ENCODE results near the gene SLC44A3.
A peak's percentile ranks its signal among the peaks of the same experiment; 100 is the strongest.

Gene SLC44A3, protein sequence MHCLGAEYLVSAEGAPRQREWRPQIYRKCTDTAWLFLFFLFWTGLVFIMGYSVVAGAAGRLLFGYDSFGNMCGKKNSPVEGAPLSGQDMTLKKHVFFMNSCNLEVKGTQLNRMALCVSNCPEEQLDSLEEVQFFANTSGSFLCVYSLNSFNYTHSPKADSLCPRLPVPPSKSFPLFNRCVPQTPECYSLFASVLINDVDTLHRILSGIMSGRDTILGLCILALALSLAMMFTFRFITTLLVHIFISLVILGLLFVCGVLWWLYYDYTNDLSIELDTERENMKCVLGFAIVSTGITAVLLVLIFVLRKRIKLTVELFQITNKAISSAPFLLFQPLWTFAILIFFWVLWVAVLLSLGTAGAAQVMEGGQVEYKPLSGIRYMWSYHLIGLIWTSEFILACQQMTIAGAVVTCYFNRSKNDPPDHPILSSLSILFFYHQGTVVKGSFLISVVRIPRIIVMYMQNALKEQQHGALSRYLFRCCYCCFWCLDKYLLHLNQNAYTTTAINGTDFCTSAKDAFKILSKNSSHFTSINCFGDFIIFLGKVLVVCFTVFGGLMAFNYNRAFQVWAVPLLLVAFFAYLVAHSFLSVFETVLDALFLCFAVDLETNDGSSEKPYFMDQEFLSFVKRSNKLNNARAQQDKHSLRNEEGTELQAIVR
- 0 to 1.9 (median 0) reads per million in 17 experiments for total RNA-seq

DNA sequence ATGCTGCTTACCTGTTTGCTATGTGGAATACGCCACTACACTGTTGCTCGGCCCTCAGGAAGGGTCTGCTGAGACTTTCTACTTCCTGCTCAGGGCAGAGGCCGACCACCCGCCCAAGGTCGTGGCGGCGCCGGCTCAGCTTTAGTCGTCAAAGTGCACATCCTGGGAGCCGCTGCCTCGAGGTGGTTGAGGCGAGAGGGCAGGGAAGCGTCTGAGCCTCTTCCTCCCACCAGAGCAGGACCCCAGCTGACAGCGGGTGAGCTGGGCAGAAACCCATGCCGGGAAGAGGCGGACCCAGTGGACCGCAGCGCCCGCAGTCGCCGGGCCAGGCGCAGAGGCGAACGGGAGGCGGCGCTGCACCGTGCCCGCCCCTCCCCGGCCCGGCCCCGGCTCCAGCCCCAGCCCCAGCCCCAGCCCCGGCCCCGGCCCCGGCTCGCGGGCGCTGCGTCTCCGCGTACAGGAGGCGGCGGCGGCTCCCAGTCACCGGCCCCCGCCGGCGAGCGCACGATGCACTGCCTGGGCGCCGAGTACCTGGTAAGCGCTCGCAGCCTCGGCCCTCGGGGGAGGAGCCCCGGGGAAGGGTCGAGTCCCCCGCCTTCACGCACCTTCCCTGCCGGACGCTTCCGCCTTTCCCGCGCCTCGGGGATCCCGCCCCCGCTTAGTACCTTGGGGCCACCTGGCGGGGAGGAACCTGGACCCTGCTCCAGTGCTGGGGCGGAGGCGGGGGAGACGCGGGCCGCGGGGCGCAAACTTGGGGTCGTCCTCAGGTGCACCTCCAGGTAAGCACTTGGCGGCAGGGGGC lies at the start of gene SLC44A3:
Gene SLC44A3, plus strand, starts transcription at position 413 of the 802 bp plus-strand sequence. Its CDS starts 95 bp downstream, at position 508.
- peak; percentile 17 to 64 (median 48) for DNase-seq

DNA sequence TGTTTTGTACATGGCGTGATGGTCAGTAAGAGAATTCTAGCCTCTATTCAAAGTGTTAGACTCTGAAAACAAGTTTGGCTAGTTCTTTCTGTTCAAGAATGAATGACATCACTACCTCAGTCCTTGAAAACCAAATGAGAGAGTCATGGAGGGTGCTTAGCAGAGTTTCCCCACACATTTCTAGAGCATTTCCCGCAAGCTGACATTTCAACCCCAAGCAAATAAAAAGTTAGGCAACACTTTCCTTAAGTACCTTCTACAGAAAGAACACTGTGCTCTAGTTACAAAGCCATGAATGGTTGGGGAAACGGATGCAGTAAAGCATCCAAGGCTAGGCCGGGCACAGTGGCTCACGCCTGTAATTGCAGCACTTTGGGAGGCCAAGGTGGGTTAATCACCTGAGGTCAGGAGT lies 47.9 kb upstream of the SLC44A3 start:
- peak in 1 of 4 experiments; percentile 28 for DNase-seq

DNA sequence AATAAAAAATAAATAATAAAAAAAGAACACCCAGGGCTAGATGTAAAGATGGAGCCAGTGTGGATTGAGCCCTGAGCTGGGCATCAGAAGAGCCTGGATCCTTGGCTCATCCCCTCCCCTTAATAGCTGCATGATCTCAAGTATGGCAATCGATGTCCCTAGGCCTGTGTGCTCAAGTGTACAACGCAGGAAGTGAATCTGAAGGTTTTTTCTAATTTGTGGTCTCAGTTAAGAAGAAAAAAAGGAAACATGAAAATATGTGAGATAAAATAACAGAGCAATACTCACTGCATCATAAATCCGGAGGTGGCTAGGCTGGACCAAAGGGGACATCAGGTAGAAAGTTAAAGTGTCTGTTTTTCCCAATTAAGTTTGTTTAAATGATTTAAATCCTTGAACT lies 47.3 kb upstream of the SLC44A3 start:
- DNase-seq = peak in 1 of 4 experiments; percentile 37

DNA sequence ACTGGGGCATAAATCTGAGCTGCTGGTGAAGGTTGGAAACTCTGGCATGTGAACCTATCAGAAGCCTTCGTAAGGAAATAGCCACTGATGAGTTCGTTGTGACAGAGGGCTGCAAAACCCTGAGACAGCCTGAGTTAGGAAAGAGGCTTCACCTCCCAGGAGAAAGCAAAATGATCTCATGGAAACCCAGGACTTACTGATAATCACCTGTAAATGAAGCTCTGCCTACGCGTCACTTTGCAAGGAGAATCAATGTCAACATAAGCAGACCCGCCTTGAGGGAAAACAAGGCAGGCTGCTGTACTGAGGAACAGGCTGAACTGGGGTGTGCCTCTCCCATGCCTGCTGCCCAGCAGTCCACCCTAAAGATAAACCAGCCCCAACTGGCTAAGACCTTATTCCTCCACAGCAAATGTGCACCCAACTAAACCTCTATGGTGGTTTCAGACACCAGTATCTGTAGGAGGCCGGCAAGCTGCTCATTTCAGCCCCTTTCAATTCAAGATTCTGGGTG lies 46.8 kb upstream of the SLC44A3 start:
- DNase-seq = no peak

DNA sequence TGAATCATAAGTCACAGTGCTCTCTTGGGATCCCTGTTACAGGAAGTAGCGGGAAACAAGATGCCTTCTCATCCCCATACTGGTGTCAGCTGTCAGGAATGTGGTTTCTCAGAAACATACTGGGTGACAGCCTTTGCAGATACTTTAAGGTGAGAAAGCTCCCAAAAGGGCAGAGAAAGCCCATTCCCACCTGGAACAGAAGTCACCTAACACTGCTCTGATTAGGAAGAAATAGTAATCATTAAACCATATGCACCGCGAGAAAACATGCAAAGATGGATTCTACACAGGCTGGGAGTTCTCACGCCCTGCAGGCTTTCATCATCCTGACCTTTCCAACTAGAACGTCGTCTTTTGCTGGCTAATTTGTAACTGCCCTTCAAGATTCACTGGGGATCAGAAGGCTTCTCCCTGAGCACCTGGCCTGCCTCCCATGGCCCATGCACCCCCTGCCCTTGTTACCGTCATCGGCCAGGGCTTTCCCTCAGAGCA lies 46.2 kb upstream of the SLC44A3 start:
- no peak for DNase-seq

DNA sequence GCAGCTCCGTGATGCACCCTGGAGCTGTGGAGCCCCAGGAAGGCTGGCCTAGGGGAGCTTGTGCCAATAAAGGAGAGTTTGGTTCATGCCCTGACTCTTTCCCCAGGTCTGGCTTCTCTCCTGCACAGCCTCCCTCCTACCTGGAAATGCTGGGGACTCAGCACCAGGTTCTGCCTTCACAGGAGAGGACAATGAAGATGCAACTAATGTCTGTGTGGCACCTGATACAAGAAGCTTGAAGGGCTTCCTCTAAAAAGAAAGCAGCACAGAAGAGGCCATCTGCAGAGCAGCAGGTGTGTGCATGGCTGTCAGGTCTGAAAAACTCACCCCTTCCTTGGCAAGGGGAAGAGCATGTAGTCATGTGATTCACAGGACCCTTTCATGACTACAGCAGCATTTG lies 43.7 kb upstream of the SLC44A3 start:
- no peak for DNase-seq

DNA sequence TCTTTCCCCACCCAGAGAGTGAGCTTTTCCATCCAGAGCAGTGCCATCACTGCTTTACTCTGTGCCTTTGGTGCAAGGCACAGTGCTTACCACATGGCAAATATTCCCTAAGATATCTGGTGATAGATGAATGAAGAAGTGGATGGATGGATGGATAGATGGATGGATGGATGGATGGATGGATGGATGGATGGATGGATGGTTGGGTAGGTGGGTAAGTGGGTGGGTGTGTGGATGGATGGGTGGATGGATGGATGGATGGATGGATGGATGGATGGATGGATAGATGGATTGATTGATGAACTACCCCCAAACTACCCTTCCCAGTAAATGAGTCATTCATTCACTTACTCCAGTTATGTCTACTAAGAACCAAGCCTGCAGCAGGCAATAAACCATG lies 42.9 kb upstream of the SLC44A3 start:
- no peak for DNase-seq

DNA sequence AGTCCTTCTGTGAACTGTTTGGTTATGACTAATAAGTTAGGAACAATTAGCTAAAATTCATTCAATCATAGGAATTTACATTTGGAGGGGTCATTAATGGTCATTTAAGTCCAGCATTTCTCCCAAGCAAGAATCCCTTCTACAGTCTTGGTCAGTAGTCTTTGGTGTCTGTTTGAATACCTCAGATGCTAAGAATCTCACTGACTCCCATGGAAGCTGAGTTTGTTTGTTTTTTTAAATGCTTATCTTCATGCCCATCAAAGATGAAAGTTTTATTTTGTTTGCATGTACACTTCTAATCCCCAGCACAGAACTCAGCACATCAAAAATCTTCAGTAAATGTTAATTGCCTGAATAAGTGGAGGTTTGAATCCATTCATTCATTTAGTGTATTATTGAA lies 41.3 kb upstream of the SLC44A3 start:
- no peak for DNase-seq

DNA sequence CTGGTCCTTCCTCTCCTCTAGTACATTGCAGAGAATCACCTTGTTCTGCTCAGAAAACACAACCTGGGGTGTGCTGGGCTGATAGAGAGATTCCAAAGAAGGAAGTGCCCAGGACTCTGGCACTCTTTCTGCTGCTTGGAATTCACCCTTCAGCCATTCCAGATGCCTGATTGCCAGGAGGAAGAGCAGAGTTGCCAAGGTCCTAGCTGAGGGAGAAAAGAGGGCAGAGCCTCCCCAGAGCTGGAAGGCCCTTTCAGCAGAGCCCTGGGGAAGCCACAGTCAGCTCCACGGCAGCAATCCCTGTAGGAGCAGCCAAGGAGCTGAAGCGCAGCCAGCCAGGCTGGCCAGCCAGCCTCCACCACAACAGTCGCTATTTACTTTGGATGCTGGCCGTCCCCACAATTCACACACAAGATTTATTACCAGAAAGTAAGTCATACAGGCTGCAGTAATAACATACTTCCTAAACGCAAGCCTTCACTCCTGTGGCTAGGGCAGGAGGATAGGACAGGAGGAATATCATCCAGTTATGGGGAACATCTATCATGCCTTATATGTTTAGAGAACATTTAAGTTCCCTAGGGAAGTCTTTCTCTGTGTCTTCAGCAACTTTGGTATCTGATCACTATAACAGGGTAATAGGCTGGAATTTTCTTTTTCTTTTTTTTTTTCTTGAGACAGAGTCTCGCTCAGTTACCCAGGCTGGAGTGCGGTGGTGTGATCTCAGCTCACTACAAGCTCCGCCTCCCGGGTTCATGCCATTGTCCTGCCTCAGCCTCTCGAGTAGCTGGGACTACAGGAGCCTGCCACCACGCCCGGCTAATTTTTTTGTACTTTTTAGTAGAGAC lies 36.6 kb upstream of the SLC44A3 start:
- DNase-seq = no peak

DNA sequence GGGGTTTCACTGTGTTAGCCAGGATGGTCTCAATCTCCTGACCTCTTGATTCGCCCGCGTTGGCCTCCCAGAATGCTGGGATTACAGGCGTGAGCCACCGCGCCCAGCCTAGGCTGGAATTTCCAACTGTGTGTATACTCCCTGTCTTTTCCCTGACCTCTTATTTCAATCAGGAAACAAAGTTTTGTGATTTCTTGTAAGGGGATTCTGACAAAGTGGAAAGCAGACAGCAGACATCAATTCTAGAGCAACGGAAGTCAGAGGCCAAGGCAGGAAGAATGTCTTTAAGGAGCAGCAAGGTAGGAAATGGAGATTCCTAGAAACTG lies 36.0 kb upstream of the SLC44A3 start:
- no peak for DNase-seq

DNA sequence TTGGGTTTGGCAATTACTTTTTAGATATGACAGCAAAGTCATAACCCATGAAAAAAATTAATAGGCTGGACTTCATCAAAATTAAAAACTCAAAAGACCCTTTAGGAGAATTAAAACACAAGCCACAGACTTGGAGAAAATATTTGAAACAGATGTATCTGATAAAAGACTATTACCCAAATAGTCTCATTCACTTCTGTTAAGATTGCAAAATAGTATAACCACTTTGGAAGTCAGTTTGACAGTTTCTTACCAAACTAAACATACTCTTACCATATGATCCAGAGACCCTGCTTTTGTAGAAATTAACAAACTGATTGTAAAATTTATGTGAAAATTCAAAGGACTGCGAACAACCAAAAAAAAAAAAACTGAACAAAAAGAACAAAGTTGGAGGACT lies 32.5 kb upstream of the SLC44A3 start:
- no peak for DNase-seq

DNA sequence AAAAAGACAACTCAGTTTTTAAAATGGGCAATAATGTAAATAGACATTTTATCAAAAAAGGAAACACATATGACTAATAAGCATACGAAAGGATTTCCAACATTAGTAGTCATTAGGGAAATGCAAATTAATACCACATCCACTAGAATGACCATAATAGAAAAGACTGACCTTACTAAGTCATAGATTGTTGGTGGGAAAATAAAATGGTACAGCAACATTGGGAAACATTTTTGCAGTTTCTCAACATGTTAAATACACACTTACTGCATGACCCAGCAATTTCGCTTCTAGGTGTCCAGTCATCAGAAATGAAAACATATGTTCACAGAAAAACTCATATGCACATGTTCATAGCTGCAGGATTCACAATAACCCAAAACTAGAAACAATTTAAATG lies 29.9 kb upstream of the SLC44A3 start:
- DNase-seq = peak in 2 of 4 experiments; percentile 42 to 50

DNA sequence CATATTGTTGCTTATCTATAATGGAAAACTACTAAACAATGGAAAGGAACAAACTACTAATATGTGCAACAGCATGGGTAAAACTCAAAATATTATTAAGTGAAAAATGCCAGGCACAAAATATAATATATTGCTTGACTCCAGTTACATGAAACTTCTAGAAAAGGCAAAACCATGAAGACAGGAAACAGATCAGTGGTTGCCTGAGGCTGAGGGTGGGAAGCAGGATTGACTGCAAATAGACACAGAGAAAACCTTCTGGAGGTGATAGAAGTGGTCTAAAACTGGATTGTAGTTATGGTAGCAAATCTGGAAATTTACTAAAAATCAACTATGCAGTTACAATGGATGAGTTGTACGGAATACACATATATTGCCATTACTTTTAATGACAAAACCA lies 29.5 kb upstream of the SLC44A3 start:
- DNase-seq = no peak

DNA sequence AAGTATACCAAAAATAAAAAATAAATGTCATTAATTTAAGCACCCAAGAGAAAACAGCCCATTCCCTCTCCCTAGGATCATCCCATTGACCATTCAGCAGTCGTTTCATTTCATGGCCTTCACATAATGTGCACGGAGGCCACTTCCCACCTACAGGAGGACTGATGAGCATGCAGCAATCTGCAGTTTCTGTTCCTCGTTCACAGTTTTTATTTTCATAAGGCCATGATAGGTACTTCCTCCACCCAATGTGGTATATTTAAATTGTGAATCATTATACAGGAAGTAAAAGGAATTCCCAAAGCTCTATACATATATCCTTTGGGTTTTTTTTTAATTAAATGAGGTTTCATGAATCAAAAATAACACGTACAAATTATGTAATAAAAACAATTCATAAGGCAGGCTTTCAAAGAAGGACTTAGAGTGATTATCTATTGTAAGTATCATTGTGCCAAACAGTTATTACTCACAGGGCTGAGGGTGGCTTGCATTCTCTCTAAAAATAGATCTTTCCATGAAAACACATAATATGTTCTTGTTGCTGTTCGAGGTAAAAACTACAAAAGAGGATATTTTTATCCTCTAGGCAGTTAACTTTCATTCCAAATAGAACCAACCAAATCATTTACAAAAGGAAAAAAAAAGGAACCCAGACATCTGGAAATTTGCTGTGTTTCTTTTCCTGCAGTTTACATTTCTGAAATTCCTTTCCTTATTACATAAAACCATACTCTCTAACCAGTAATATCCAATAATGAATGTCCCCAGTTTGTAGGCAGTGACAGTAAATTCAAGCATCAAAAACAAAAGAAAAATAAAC lies 27.5 kb upstream of the SLC44A3 start:
- DNase-seq = peak; percentile 73 to 93 (median 84)

DNA sequence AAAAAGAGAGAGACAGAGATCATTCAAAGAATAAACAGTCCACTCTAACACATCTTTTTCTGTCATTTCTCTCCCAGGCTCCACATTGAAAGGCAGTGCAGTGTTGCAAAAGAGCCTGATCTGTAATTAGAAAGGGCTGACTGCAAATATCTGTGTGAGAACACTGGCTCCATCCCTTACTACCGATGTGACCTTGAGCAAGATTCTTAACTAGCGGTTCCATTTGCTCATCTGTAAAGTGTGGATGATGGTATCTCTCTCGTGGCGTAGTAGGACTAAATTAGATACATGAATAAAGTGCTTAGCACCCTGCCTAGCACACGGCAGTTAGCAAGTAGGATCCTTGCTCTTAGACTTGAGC lies 26.9 kb upstream of the SLC44A3 start:
- DNase-seq = peak; percentile 38 to 65 (median 52)

DNA sequence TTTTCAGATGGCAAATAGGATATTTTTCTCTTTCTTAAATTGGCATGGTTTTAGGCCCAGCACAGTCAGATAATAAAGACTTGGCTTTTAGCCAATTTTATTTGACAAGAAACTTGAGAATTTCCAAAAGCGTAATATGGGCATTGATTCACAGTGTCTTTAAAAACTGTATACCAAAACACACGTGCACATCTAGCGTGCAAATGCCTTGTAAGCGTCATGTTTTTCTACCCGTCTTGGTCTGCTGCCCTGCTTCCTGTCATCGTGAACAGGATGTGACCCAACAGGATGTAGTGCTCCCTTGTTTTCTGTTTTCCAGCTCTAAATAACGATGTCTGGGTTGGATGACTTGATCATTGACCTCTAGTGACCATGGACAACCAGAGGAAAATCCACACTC lies 24.7 kb upstream of the SLC44A3 start:
- DNase-seq = peak; percentile 30 to 53 (median 41)

DNA sequence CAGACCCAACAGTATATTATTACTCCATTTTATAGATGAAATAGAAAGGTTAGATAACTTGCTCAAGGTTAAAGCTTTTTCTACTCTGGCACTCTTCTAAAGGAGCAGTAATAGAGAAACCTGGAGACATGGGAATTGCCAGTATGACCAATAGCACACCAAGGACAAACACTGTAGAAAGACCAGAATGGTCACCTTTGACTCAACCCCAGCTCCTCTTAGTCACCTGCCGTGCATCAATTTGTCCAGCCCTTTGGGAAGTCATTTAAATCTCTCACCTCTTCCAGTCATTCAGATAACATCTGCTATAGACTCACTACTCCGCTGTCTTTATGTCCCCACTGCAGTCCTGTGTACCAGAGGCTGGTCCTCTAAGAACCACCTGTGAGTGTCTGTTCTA lies 23.9 kb upstream of the SLC44A3 start:
- DNase-seq = no peak

DNA sequence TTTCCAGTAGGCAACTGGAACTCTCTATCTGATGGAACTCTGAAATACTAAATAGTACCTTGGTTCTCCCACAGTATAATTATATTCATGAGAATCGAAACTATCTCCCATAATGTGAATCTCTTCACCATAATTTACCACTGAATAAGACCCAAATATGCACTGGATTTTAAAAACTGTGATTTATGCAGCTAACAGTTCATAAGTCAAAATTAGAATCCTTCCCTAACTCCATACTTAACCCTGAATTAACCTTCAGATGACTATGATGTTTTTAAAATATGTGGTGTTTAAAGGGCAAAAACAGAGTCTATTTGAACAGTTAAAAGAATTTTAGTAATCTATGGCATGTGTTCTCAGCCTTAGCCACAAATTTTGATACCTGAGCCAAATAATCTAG lies 22.9 kb upstream of the SLC44A3 start:
- no peak for DNase-seq

DNA sequence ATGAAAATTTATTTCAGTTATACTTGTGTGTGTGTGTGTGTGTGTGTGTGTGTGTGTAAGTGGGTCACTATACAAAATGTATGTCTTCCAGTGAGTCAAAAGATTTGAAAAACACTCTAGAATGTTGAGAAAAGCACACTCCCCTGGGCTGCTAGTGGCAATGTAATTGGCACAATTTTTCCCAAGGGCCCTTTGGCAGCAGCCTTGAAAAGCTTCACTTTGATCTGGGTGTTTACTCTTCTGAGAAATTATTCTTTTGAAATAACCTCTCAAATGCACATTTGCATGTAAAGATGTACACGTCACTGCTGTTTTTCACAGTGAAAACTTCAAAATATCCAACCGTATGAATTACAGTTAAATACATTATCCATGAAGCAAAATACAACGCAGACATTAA lies 22.1 kb upstream of the SLC44A3 start:
- DNase-seq = no peak

DNA sequence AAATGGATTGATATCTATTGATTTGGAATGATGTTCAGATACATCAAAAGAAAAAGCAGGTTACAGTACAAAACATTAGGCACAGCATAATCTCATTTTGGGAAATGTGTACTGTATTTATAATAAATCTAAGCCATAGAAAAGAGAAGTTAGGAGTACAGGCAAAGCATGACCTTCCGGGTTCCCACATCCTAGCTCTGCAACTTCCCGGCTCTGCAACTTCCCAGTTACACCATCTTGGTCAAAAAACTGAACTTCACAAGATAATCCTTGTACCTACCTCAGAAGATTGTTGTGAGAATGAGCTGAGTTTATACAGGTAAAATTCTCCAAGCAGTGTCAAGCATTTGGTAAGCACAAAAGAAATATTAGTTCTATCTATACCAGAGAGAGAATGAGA lies 21.7 kb upstream of the SLC44A3 start:
- DNase-seq = peak; percentile 65 to 85 (median 80)

DNA sequence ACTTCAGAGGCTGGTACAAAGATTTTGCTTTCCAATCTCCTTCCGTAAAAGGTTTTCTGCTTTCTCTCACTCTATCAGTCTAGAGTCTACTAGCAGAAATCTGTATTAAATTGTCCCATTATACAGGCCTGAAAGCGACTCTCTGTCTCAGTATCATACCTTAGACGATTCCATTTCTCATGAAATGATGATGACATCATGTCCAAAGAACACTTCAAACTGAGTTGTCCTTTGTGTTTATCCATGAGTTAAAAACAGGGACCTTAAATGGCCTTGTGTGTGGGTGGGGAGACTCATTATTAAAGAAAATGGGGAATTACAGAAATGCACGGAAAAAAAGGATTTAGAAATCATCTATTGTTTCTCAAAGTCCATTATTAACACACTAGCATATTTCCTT lies 21.0 kb upstream of the SLC44A3 start:
- peak; percentile 44 to 77 (median 63) for DNase-seq

Data from suppressor macrophage (primary cell).